Loucy (cell line): ENCODE results near the gene CHIC2.
A peak's percentile ranks its signal among the peaks of the same experiment; 100 is the strongest.

Source experiments
- H2AFZ ChIP-seq: fragments of 200-600 bp; sonication (generic); 2 replicates; pipeline ENCODE4 v1.6.0; 2016; ENCODE audit warnings: antibody characterized with exemption, mild to moderate bottlenecking, low read length, moderate library complexity
- H3F3A ChIP-seq: fragments of 200-600 bp; 2 replicates; pipeline ENCODE4 v1.6.0; 2016; ENCODE audit warnings: antibody characterized with exemption, low read depth, mild to moderate bottlenecking
- H3K27me3 ChIP-seq: fragments of 200-600 bp; sonication (generic); 2 replicates; pipeline ENCODE4 v1.6.1; 2014; ENCODE audit warnings: low read length, mild to moderate bottlenecking; ENCODE audit not compliant: insufficient read depth, poor library complexity, severe bottlenecking
- H3K36me3 ChIP-seq: fragments of 200-600 bp; sonication (generic); 2 replicates; pipeline ENCODE4 v1.6.1; 2016; ENCODE audit warnings: low read length; ENCODE audit not compliant: insufficient read depth
- H3K4me1 ChIP-seq: fragments of 200-600 bp; sonication (generic); 2 replicates; pipeline ENCODE4 v1.5.1; 2014; ENCODE audit warnings: low read length, mild to moderate bottlenecking; ENCODE audit not compliant: insufficient read depth, poor library complexity, severe bottlenecking
- H3K4me2 ChIP-seq: fragments of 200-600 bp; sonication (generic); 2 replicates; pipeline ENCODE4 v1.6.0; 2014; ENCODE audit warnings: antibody characterized with exemption, low read length, low read depth, mild to moderate bottlenecking; ENCODE audit not compliant: poor library complexity, severe bottlenecking
- H3K4me3 ChIP-seq: fragments of 200-600 bp; sonication (generic); 2 replicates; pipeline ENCODE4 v1.5.1; 2014; ENCODE audit warnings: low read length, mild to moderate bottlenecking, mixed read lengths; ENCODE audit not compliant: poor library complexity, severe bottlenecking
- H3K79me2 ChIP-seq: fragments of 200-600 bp; sonication (generic); 2 replicates; pipeline ENCODE4 v1.6.1; 2014; ENCODE audit warnings: low read length; ENCODE audit not compliant: insufficient read depth
- H3K9ac ChIP-seq: fragments of 200-600 bp; sonication (generic); 2 replicates; pipeline ENCODE4 v1.6.0; 2014; ENCODE audit warnings: mild to moderate bottlenecking, low read depth, low read length, moderate library complexity; ENCODE audit not compliant: poor library complexity, severe bottlenecking
- H3K9me2 ChIP-seq: fragments of 200-600 bp; sonication (generic); replicated peaks from 2 replicates; pipeline ENCODE4 v1.6.1; 2016; ENCODE audit warnings: low read depth, low read length, mixed read lengths
- H3K9me3 ChIP-seq: fragments of 200-600 bp; sonication (generic); 2 replicates; pipeline ENCODE4 v1.6.1; 2014; ENCODE audit warnings: mild to moderate bottlenecking, antibody characterized with exemption, low read length, low read depth; ENCODE audit not compliant: insufficient read depth
- H4K20me1 ChIP-seq: fragments of 200-600 bp; sonication (generic); 2 replicates; pipeline ENCODE4 v1.6.0; 2014; ENCODE audit warnings: antibody characterized with exemption, low read length, mild to moderate bottlenecking; ENCODE audit not compliant: insufficient read depth, poor library complexity, severe bottlenecking
- EZH2phosphoT487 ChIP-seq: fragments of 200-600 bp; IDR thresholded peaks from 2 replicates; pipeline ENCODE4 v1.6.1; 2018; ENCODE audit warnings: antibody characterized with exemption, mild to moderate bottlenecking, moderate library complexity, borderline replicate concordance
- TF ChIP-seq, protein P1 (sequence below): fragments of 200-600 bp; sonication (generic); conservative IDR thresholded peaks from 2 replicates; pipeline ENCODE4 v1.5.1; 2014; ENCODE audit warnings: mild to moderate bottlenecking, antibody characterized with exemption, low read length

CHIC2 gene

DNA sequence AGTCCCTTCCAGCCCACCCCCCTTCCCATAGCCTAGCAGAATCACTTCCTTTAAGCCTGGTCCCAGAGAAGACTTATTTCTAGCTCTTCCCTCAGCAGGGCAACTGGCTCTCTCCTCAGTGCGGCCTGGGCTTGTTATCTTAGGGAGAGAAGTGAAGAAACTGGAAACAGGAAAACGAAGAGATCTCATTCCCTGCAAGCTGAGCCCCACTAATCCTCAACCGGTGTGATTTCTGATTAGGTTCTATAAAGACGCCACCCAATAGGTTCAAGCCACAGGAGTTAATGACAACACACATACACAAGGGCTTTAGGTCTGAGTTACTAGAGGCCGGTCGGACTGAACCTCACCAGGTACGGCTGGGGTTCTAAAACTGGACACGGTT is 38.8 kb upstream of the CHIC2 start:
- H3K27me3 ChIP-seq: no peaks in the 10 kb centered on the region

DNA sequence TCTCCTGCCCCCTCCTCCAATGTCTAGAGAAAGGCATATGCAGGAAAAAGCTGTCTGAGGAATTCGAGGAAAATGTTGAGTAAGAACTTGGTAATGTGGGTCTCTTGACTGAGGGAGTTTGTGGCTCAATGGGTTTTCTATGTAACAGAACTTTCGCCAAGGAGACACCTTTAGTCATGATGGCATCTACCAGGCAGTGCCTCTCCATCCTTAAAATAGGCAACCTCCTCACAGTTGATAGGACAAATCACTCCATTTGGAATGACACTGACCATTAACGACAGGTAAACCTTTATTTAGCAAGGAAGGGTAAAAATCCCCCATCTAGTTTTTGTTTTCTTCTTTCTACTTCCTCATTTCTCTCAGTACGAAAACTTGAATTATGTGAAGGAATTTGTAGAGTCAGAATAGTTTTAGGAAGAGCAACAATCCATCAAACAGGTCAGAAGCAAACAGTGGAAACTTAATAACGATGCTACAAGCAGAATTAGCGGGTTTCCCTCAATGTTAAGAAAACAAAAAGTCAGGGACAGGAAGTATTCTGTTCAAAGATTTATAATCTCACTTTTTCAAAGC is 38.2 kb upstream of the CHIC2 start:
- no peak overlapping the region for H3K9ac ChIP-seq
- H3K4me3 ChIP-seq: no peak overlapping the region
- no peak for TF ChIP-seq EZH2phosphoT487
- TF ChIP-seq, protein P1, sequence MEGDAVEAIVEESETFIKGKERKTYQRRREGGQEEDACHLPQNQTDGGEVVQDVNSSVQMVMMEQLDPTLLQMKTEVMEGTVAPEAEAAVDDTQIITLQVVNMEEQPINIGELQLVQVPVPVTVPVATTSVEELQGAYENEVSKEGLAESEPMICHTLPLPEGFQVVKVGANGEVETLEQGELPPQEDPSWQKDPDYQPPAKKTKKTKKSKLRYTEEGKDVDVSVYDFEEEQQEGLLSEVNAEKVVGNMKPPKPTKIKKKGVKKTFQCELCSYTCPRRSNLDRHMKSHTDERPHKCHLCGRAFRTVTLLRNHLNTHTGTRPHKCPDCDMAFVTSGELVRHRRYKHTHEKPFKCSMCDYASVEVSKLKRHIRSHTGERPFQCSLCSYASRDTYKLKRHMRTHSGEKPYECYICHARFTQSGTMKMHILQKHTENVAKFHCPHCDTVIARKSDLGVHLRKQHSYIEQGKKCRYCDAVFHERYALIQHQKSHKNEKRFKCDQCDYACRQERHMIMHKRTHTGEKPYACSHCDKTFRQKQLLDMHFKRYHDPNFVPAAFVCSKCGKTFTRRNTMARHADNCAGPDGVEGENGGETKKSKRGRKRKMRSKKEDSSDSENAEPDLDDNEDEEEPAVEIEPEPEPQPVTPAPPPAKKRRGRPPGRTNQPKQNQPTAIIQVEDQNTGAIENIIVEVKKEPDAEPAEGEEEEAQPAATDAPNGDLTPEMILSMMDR: no peak
- H4K20me1 ChIP-seq: no peaks in the 10 kb centered on the region
- H3K4me2 ChIP-seq: no peak overlapping the region
- no peaks in the 10 kb centered on the region for H3K9me2 ChIP-seq
- H3K79me2 ChIP-seq: no peaks in the 10 kb centered on the region
- H3K9me3 ChIP-seq: no peaks in the 10 kb centered on the region
- peak overlapping the region; percentile 55; the same call in 1 of the 2 replicates for H2AFZ ChIP-seq
- no peaks in the 10 kb centered on the region for H3K27me3 ChIP-seq
- H3K4me1 ChIP-seq: no peaks in the 10 kb centered on the region
- no peaks in the 10 kb centered on the region for H3F3A ChIP-seq
- no peaks in the 10 kb centered on the region for H3K36me3 ChIP-seq

More for the DNA sequence above, 38.8 kb upstream of the CHIC2 start:
- Histone ChIP-seq H3K36me3 (no peaks in the 10 kb centered on the region), H2AFZ (peak overlapping the region; percentile 55; the same call in 1 of the 2 replicates), H3K4me3 (no peak overlapping the region), H4K20me1 (no peaks in the 10 kb centered on the region), H3K4me1 (no peaks in the 10 kb centered on the region), H3K9me2 (no peaks in the 10 kb centered on the region), H3K4me2 (no peak overlapping the region), H3F3A (no peaks in the 10 kb centered on the region), H3K9me3 (no peaks in the 10 kb centered on the region), H3K79me2 (no peaks in the 10 kb centered on the region), H3K9ac (no peak overlapping the region)
- TF ChIP-seq, protein P1: no peak
- TF ChIP-seq EZH2phosphoT487: no peak

DNA sequence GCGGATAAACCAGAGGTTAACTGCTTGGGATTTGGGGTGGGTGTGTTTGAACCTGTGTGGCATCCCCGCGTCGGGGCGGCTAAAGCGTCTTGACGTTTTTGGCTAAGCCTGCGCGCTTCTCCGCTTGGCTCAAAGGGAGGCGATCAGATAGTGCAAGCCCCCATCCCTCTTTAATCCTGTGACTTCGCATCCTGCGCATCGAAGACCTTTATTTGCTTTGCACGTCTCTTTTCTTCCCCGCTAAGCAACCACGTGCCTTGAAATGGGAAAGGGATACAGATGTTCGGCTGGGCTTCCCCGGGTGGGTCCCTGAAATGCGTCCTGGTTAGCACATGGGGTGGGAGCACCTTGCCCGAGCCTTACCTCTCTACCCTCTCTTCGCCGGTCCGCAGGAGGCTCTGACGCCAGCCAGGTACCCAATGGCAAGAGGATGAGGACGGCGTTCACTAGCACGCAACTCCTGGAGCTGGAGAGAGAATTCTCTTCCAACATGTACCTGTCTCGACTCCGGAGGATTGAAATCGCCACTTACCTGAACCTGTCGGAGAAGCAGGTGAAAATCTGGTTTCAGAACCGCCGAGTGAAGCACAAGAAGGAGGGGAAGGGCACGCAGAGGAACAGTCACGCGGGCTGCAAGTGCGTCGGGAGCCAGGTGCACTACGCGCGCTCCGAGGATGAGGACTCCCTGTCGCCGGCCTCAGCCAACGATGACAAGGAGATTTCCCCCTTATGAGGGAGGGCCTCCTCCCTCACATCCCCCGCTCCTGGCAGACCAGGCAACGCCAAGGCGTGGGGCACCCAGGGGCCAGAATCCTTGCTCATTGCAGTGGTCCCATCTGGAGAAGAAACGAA is 37.0 kb upstream of the CHIC2 start:
- Histone ChIP-seq H3K4me1 (no peaks in the 10 kb centered on the region), H3K27me3 (no peaks in the 10 kb centered on the region), H3F3A (no peaks in the 10 kb centered on the region), H3K4me2 (no peak overlapping the region), H3K9me2 (no peaks in the 10 kb centered on the region), H3K9me3 (no peaks in the 10 kb centered on the region), H4K20me1 (no peaks in the 10 kb centered on the region), H3K9ac (no peak overlapping the region), H2AFZ (no peak overlapping the region), H3K4me3 (no peak overlapping the region), H3K36me3 (no peaks in the 10 kb centered on the region), H3K79me2 (no peaks in the 10 kb centered on the region)
- TF ChIP-seq, protein P1: no peak
- TF ChIP-seq EZH2phosphoT487: no peak
